Hepatocyte (in vitro differentiated cells): ENCODE measurements around the gene PARP1. TPM values are rescaled to one million over a fixed set of nuclear protein-coding genes. Genes with fewer than 3 reads are reported as not detected.

Experiments
- DNase-seq: peaks from one replicate; pipeline ENCODE4 v3.0.0-alpha.2; 2016; ENCODE audit warnings: low spot score
- H2AFZ ChIP-seq: fragments of 200-600 bp; sonication (generic); 2 replicates; pipeline ENCODE4 v1.6.0; 2016; ENCODE audit warnings: antibody characterized with exemption, mild to moderate bottlenecking
- H3K27ac ChIP-seq: fragments of 200-600 bp; sonication (generic); 2 replicates; pipeline ENCODE4 v1.5.1; 2016; ENCODE audit warnings: mild to moderate bottlenecking
- H3K27me3 ChIP-seq: fragments of 200-600 bp; sonication (generic); 2 replicates; pipeline ENCODE4 v1.6.1; 2016
- H3K36me3 ChIP-seq: fragments of 200-600 bp; sonication (generic); replicated peaks from 2 replicates; pipeline ENCODE4 v1.5.1; 2016; ENCODE audit warnings: low read depth; ENCODE audit not compliant: insufficient read depth
- H3K4me1 ChIP-seq: fragments of 200-600 bp; sonication (generic); 2 replicates; pipeline ENCODE4 v1.5.1; 2016; ENCODE audit warnings: mild to moderate bottlenecking, moderate library complexity; ENCODE audit not compliant: insufficient read depth
- H3K4me2 ChIP-seq: fragments of 200-600 bp; sonication (generic); 2 replicates; pipeline ENCODE4 v1.6.0; 2016
- H3K4me3 ChIP-seq: fragments of 200-600 bp; sonication (generic); 2 replicates; pipeline ENCODE4 v1.5.1; 2016; ENCODE audit warnings: mild to moderate bottlenecking
- H3K79me2 ChIP-seq: fragments of 200-600 bp; sonication (generic); 2 replicates; pipeline ENCODE4 v1.6.0; 2017; ENCODE audit warnings: mild to moderate bottlenecking
- H3K9me2 ChIP-seq: fragments of 200-600 bp; sonication (generic); replicated peaks from 2 replicates; pipeline ENCODE4 v1.6.0; 2017; ENCODE audit warnings: mild to moderate bottlenecking; ENCODE audit not compliant: insufficient read depth
- H3K9me3 ChIP-seq: fragments of 200-600 bp; sonication (generic); 2 replicates; pipeline ENCODE4 v1.5.1; 2016; ENCODE audit warnings: low read depth, mild to moderate bottlenecking
- H4K20me1 ChIP-seq: fragments of 200-600 bp; sonication (generic); 2 replicates; pipeline ENCODE4 v1.6.0; 2016; ENCODE audit warnings: mild to moderate bottlenecking; ENCODE audit not compliant: insufficient read depth, poor library complexity, severe bottlenecking
- CTCF ChIP-seq: fragments of 200-600 bp; sonication (generic); IDR thresholded peaks from 2 replicates; pipeline ENCODE4 v1.5.1; 2016; ENCODE audit warnings: antibody characterized with exemption, mild to moderate bottlenecking; ENCODE audit not compliant: poor library complexity
- EZH2 ChIP-seq: fragments of 200-600 bp; sonication (generic); IDR thresholded peaks from 2 replicates; pipeline ENCODE4 v1.6.1; 2016; ENCODE audit warnings: antibody characterized with exemption, mild to moderate bottlenecking, borderline replicate concordance
- EZH2phosphoT487 ChIP-seq: fragments of 200-600 bp; sonication (generic); IDR thresholded peaks from one replicate; pipeline ENCODE4 v1.6.1; 2018; ENCODE audit warnings: antibody characterized with exemption, mild to moderate bottlenecking, low read depth, moderate library complexity; ENCODE audit not compliant: unreplicated experiment, severe bottlenecking
- WGBS: methylation state at CpG from one replicate; pipeline ENCODE4 v1.1.6; 2016; ENCODE audit warnings: low lambda C conversion rate; ENCODE audit errors: missing lambda C conversion rate; 5-methylcytosine and 5-hydroxymethylcytosine counted together
- polyA plus RNA-seq: library from polyadenylated mRNA; unstranded; fragments of >200 nt; fragmentation: Nextera tagmentation; extraction: Ambion mirVana; gene quantifications from 2 replicates; pipeline ENCODE4 v1.2.1, GENCODE V29; 2016
- total RNA-seq: library from RNA; depleted of rRNA; stranded (reverse); fragments of >200 nt; gene quantifications from 2 replicates; pipeline ENCODE4 v1.2.3, GENCODE V29; 2014

Gene PARP1
- total and polyA plus RNA-seq, 2 experiments from 2014 or later: 59.7 to 93.0 TPM

DNA sequence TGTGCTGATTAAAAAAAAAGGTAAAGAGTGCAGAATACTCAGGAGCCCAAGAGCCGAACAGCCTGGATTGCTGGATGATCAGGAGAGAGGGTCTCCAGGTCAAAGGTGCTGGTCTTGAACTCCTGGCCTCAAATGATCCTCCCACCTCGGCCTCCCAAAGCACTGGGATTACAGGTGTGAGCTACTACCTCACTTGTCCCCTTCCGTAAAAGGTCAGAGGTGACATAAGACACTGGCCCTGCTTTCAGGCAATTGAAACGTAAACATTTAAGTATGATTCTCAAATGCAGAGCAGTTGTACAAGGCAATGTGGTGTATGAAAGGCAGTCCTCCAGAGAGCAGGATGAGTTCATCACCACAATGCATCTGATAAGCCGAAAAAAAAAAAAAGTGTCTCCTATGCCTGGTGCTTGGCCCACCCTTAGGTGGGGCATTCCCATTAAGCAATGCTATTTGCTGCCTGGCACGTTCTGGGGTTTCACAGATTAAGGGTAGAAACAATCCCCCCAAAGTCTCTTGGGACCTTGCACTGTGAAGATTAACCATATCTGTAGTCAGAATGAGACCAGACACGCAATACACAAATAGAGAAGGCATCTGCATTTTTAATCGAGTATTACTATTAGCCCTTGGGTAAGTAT, 47.7 kb downstream of the PARP1 start:
- Histone ChIP-seq H3K4me3 (no peak overlapping the region), H4K20me1 (no peaks in the 10 kb centered on the region), H3K4me1 (peaks cover 2% of the 10 kb centered on the region), H3K79me2 (no peaks in the 10 kb centered on the region), H3K4me2 (no peak overlapping the region), H3K27ac (no peak overlapping the region), H3K36me3 (no peaks in the 10 kb centered on the region), H3K9me2 (no peaks in the 10 kb centered on the region), H2AFZ (no peak overlapping the region), H3K9me3 (no peaks in the 10 kb centered on the region), H3K27me3 (no peaks in the 10 kb centered on the region)
- no peak for DNase-seq
- 96% methylated on average over 8 of the region's 8 CpGs for WGBS
- TF ChIP-seq CTCF (no peak), EZH2phosphoT487 (no peak), EZH2 (no peak)

GRCh38 chr1:226357416-226357815, 50.5 kb downstream of the PARP1 start:
- no peaks in the 10 kb centered on the region for H3K9me2 ChIP-seq
- no peaks in the 10 kb centered on the region for H3K4me1 ChIP-seq
- no peaks in the 10 kb centered on the region for H3K79me2 ChIP-seq
- no peak overlapping the region for H3K4me2 ChIP-seq
- no peaks in the 10 kb centered on the region for H3K36me3 ChIP-seq
- H3K4me3 ChIP-seq: no peak overlapping the region
- H3K27me3 ChIP-seq: no peaks in the 10 kb centered on the region
- no peak for DNase-seq
- TF ChIP-seq EZH2phosphoT487: no peak
- TF ChIP-seq EZH2: no peak
- TF ChIP-seq CTCF: no peak
- H2AFZ ChIP-seq: no peak overlapping the region
- H3K9me3 ChIP-seq: no peaks in the 10 kb centered on the region
- H3K27ac ChIP-seq: no peak overlapping the region
- 98% methylated on average over 2 of the region's 2 CpGs for WGBS
- no peaks in the 10 kb centered on the region for H4K20me1 ChIP-seq

- no peaks in the 10 kb centered on the region for H4K20me1 ChIP-seq
- H3K4me3 ChIP-seq: no peak overlapping the region
- H3K9me3 ChIP-seq: no peaks in the 10 kb centered on the region
- no peaks in the 10 kb centered on the region for H3K9me2 ChIP-seq
- no peak overlapping the region for H2AFZ ChIP-seq
- no peaks in the 10 kb centered on the region for H3K27me3 ChIP-seq
- no peak for DNase-seq
- TF ChIP-seq CTCF (no peak), EZH2 (no peak), EZH2phosphoT487 (no peak)
- WGBS: 92% methylated on average over 6 of the region's 6 CpGs
- no peaks in the 10 kb centered on the region for H3K36me3 ChIP-seq
- peaks cover under 1% of the 10 kb centered on the region for H3K4me1 ChIP-seq
- no peak overlapping the region for H3K4me2 ChIP-seq
- H3K79me2 ChIP-seq: no peaks in the 10 kb centered on the region
- no peak overlapping the region for H3K27ac ChIP-seq
Measured at GRCh38 chr1:226355669-226356551, 52.0 kb downstream of the PARP1 start.
